Gastrocnemius medialis (tissue), 4 donors: ENCODE measurements around the gene SYCP2.

Source experiments
- CTCF ChIP-seq, 5 experiments: fragments of 450-650 bp in 3 of 5; fragments of 200-600 bp in 2 of 5; sonication (generic) in 2 of 5; IDR thresholded peaks in 4 of 5; conservative IDR thresholded peaks in 1 of 5; 1 replicate in 4 of 5; 2 replicates in 1 of 5; pipeline ENCODE4 v1.5.1; 2016 to 2019; ENCODE audit warnings: antibody characterized with exemption in 5 of 5, mild to moderate bottlenecking in 3 of 5, moderate library complexity in 3 of 5
- POLR2A ChIP-seq, 2 donors: fragments of 450-650 bp; IDR thresholded peaks; one replicate each; pipeline ENCODE4 v1.6.1; 2017; ENCODE audit warnings: antibody characterized with exemption in 2 of 2, mild to moderate bottlenecking in 2 of 2, moderate library complexity in 2 of 2

GRCh38 chr20:59948828-59949720, 15.6 kb upstream of the SYCP2 start:
- TF ChIP-seq CTCF (IDR thresholded peaks at IDR 0.05 in 4 of 5, conservative IDR thresholded peaks at IDR 0.05 in 1 of 5): peak in 4 of 5 experiments; percentile 24 to 65 (median 46)
- TF ChIP-seq POLR2A (IDR thresholded peaks at IDR 0.05): no peak
